NCI-H460 (cell line): ENCODE results near the gene RIC3. TPM values are rescaled to one million over a fixed set of nuclear protein-coding genes. Genes with fewer than 3 reads are reported as not detected.
A peak's percentile ranks its signal among the peaks of the same experiment; 100 is the strongest.

ENCODE experiments used
- DNase-seq: peaks from one replicate; pipeline ENCODE4 v3.0.0-alpha.2; 2016; ENCODE audit warnings: low read depth; ENCODE audit errors: extremely low read depth
- total RNA-seq: library from RNA; depleted of rRNA; stranded (reverse); fragments of >200 nt; shearing (Covaris generic); gene quantifications from 2 replicates; pipeline ENCODE4 v1.2.3, GENCODE V29; 2014

The RIC3 gene
- total RNA-seq, 1 experiment from 2014 or later = 1.4 TPM

GRCh38 chr11:8070417-8071115, 98.3 kb downstream of the RIC3 start:
- DNase-seq = peak; percentile 16

GRCh38 chr11:8069771-8070170, 99.1 kb downstream of the RIC3 start:
- no peak for DNase-seq

GRCh38 chr11:8068605-8069221, 100.1 kb downstream of the RIC3 start:
- DNase-seq = no peak

- no peak for DNase-seq
Measured at GRCh38 chr11:8067929-8068575, 100.8 kb downstream of the RIC3 start.

- DNase-seq = no peak
Measured at GRCh38 chr11:8067567-8067928, 101.3 kb downstream of the RIC3 start.

- DNase-seq = no peak
Measured at GRCh38 chr11:8066911-8067455, 101.8 kb downstream of the RIC3 start.

- no peak for DNase-seq
Measured at GRCh38 chr11:8066036-8066910, 102.6 kb downstream of the RIC3 start.

GRCh38 chr11:8065031-8065430, 103.8 kb downstream of the RIC3 start:
- no peak for DNase-seq

- no peak for DNase-seq
Measured at GRCh38 chr11:8063324-8063723, 105.5 kb downstream of the RIC3 start.

- no peak for DNase-seq
Measured at GRCh38 chr11:8062781-8063257, 106.0 kb downstream of the RIC3 start.

- no peak for DNase-seq
Measured at GRCh38 chr11:8061555-8062428, 107.0 kb downstream of the RIC3 start.

- no peak for DNase-seq
Measured at GRCh38 chr11:8060801-8061554, 107.8 kb downstream of the RIC3 start.

GRCh38 chr11:8060146-8060719, 108.6 kb downstream of the RIC3 start:
- DNase-seq = no peak

GRCh38 chr11:8059571-8060011, 109.2 kb downstream of the RIC3 start:
- DNase-seq = no peak

GRCh38 chr11:8059030-8059429, 109.8 kb downstream of the RIC3 start:
- no peak for DNase-seq

GRCh38 chr11:8058216-8058615, 110.6 kb downstream of the RIC3 start:
- DNase-seq = no peak

GRCh38 chr11:8056810-8057463, 111.9 kb downstream of the RIC3 start:
- no peak for DNase-seq
